K562 (cell line): ENCODE measurements around the gene MARCO.

ENCODE experiments used
- HDAC6 ChIP-seq: IDR thresholded peaks from 2 replicates; pipeline ENCODE4 v1.6.1; 2012; ENCODE audit warnings: low read depth, mild to moderate bottlenecking, control low read depth, inconsistent platforms, low read length, moderate library complexity
- MED1 ChIP-seq: sonication (generic); formaldehyde crosslinking; IDR thresholded peaks from 2 replicates; pipeline ENCODE4 v1.8.1; 2023; ENCODE audit warnings: missing genetic modification reagents, borderline replicate concordance
- SIRT6 ChIP-seq: IDR thresholded peaks from one replicate; pipeline ENCODE4 v1.6.1; 2012; ENCODE audit warnings: low read depth, mild to moderate bottlenecking, control low read depth, inconsistent platforms, low read length, moderate library complexity
- ZNF124 ChIP-seq: sonication (generic); formaldehyde crosslinking; IDR thresholded peaks from 2 replicates; pipeline ENCODE4 v1.8.1; 2022; ENCODE audit warnings: missing genetic modification reagents
- ZNF696 ChIP-seq: fragments of 250-450 bp; sonication (Bioruptor Pico); conservative IDR thresholded peaks from 2 replicates; pipeline ENCODE4 v1.4.0; 2020; ENCODE audit warnings: mild to moderate bottlenecking, moderate library complexity
- TF ChIP-seq, protein P1 (sequence below), 3 experiments: IDR thresholded peaks in 2 of 3; conservative IDR thresholded peaks in 1 of 3; 2 replicates each; pipeline ENCODE4 v1.5.1; 2011 to 2012; ENCODE audit warnings: low read length in 3 of 3, mild to moderate bottlenecking in 3 of 3, control low read depth in 2 of 3, improper control_type of control experiment in 1 of 3, inconsistent platforms in 1 of 3, low read depth in 1 of 3, mixed read lengths in 1 of 3, moderate library complexity in 1 of 3; ENCODE audit not compliant: insufficient read depth in 2 of 3
- TF ChIP-seq, protein P2 (sequence below), 3 experiments: fragments of 200-800 bp in 1 of 3; fragments of 250-450 bp in 1 of 3; fragments of 450-650 bp in 1 of 3; sonication (Bioruptor Pico) in 1 of 3; sonication (Bioruptor generic) in 1 of 3; formaldehyde crosslinking in 1 of 3; IDR thresholded peaks; 2 replicates each; pipeline versions ENCODE4 v1.6.1 to v1.8.0; 2016 to 2022; ENCODE audit warnings: mild to moderate bottlenecking in 2 of 3, missing genetic modification characterization in 2 of 3, missing compliant biosample characterization in 1 of 3, moderate library complexity in 1 of 3

DNA sequence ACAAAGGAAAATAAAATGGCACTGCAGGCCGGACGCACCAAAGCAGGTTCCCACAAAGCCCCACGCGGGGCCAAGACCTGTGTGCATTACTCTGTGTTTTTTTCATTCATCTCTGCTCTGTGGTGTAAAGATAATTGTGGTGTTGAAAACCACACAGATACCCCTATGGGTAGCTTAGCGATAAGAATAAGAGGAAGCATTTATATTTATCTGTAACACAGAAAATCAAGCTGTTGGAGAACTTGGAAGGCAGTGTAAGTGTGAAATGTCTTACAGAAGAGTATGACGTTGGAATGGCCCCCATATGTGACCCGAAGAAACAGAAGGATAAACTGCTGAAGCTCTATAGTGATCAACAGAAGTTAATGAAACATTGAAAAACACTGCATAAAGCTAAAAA lies 20.3 kb upstream of the MARCO start:
- TF ChIP-seq, protein P1, sequence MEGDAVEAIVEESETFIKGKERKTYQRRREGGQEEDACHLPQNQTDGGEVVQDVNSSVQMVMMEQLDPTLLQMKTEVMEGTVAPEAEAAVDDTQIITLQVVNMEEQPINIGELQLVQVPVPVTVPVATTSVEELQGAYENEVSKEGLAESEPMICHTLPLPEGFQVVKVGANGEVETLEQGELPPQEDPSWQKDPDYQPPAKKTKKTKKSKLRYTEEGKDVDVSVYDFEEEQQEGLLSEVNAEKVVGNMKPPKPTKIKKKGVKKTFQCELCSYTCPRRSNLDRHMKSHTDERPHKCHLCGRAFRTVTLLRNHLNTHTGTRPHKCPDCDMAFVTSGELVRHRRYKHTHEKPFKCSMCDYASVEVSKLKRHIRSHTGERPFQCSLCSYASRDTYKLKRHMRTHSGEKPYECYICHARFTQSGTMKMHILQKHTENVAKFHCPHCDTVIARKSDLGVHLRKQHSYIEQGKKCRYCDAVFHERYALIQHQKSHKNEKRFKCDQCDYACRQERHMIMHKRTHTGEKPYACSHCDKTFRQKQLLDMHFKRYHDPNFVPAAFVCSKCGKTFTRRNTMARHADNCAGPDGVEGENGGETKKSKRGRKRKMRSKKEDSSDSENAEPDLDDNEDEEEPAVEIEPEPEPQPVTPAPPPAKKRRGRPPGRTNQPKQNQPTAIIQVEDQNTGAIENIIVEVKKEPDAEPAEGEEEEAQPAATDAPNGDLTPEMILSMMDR (IDR thresholded peaks at IDR 0.05 in 2 of 3, conservative IDR thresholded peaks at IDR 0.05 in 1 of 3; ENCODE audit: insufficient read depth in 2 of 3, low read depth in 1 of 3, low read length in 3 of 3) = no peak
- TF ChIP-seq HDAC6 (no peak), ZNF124 (CRISPR knock-in tag) (no peak), MED1 (CRISPR knock-in tag) (no peak), ZNF696 (CRISPR knock-in tag) (no peak), SIRT6 (no peak)
- TF ChIP-seq, protein P2, sequence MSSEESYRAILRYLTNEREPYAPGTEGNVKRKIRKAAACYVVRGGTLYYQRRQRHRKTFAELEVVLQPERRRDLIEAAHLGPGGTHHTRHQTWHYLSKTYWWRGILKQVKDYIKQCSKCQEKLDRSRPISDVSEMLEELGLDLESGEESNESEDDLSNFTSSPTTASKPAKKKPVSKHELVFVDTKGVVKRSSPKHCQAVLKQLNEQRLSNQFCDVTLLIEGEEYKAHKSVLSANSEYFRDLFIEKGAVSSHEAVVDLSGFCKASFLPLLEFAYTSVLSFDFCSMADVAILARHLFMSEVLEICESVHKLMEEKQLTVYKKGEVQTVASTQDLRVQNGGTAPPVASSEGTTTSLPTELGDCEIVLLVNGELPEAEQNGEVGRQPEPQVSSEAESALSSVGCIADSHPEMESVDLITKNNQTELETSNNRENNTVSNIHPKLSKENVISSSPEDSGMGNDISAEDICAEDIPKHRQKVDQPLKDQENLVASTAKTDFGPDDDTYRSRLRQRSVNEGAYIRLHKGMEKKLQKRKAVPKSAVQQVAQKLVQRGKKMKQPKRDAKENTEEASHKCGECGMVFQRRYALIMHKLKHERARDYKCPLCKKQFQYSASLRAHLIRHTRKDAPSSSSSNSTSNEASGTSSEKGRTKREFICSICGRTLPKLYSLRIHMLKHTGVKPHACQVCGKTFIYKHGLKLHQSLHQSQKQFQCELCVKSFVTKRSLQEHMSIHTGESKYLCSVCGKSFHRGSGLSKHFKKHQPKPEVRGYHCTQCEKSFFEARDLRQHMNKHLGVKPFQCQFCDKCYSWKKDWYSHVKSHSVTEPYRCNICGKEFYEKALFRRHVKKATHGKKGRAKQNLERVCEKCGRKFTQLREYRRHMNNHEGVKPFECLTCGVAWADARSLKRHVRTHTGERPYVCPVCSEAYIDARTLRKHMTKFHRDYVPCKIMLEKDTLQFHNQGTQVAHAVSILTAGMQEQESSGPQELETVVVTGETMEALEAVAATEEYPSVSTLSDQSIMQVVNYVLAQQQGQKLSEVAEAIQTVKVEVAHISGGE (CRISPR knock-in tag; IDR thresholded peaks at IDR 0.05) = no peak
